ENCODE results near the gene BTG1.
"Not testable (repeated sequence)": the region's sequence is repeated elsewhere in the genome, so short reads cannot be mapped to it uniquely, and the experiment has no call there.

The BTG1 gene

GRCh38 chr12:92094751-92095161, 50.9 kb downstream of the BTG1 start:
- no peak for DNase-seq

- DNase-seq, result not testable (repeated sequence)
Measured at GRCh38 chr12:92094301-92094700, 51.3 kb downstream of the BTG1 start.

All from CD4-positive, alpha-beta T cell treated with Interferon gamma for 1 hour (primary cell).